Aorta (tissue), 4 donors: ENCODE results near the gene LSM12. TPM values are rescaled to one million over a fixed set of nuclear protein-coding genes. Genes with fewer than 3 reads are reported as not detected.

Source experiments
- polyA plus RNA-seq, 2 donors: library from polyadenylated mRNA; stranded (reverse); fragments of 200-250 nt; gene quantifications; one replicate each; pipeline ENCODE4 v1.2.3, GENCODE V29; 2013
- total RNA-seq, 2 donors: library from RNA; stranded (reverse); fragmentation: NEBNext Ultra II Directional; extraction: Animal tissue kit (Norgen Biotek cat#: 25700); gene quantifications; one replicate each; pipeline ENCODE4 v1.2.1, GENCODE V29; 2021
- donor health status: healthy with polysubstance abuse.
- donor health status: Bipolar disorder and iron deficiency.
- donor health status: DM: no; HTN: no; CAD: no.
- donor health status: DM: yes; HTN: yes; CAD: no.

LSM12 gene
- total and polyA plus RNA-seq, 4 donors, result 19.0 to 43.4 (median 28.3) TPM

Other genes starting within 250 kb of the LSM12 start
- 10 to 100 TPM; 14.6 to 15.7 TPM for gene MPP3, start 233.5 kb downstream of the LSM12 start, total RNA-seq
- gene MPP3, start 233.5 kb downstream of the LSM12 start, polyA plus RNA-seq, result 10 to 100 TPM in 1 of 2 donors, 1 to 10 TPM in 1; 3.1 to 25.2 TPM
- 1 to 10 TPM; 3.9 to 9.4 TPM for gene CD300LG, start 219.5 kb downstream of the LSM12 start, total RNA-seq
- gene CD300LG, start 219.5 kb downstream of the LSM12 start, polyA plus RNA-seq, result under 1 TPM; 0.05 to 0.13 TPM
- 10 to 100 TPM; 11.5 to 14.2 TPM for gene MPP2, start 159.1 kb downstream of the LSM12 start, total RNA-seq
- gene MPP2, start 159.1 kb downstream of the LSM12 start, polyA plus RNA-seq, result 1 to 10 TPM; 1.4 to 5.5 TPM
- not detected for gene PPY, start 124.2 kb downstream of the LSM12 start, total RNA-seq
- gene PPY, start 124.2 kb downstream of the LSM12 start, polyA plus RNA-seq, result not detected
- gene PYY, start 112.7 kb downstream of the LSM12 start, total RNA-seq, result not detected
- gene PYY, start 112.7 kb downstream of the LSM12 start, polyA plus RNA-seq, result 1 to 10 TPM in 1 of 2 donors, under 1 TPM in 1; 0.20 to 1.1 TPM
- 1 to 10 TPM in 1 of 2 donors, under 1 TPM in 1; 0.94 to 1.3 TPM for gene NAGS, start 62.0 kb downstream of the LSM12 start, total RNA-seq
- gene NAGS, start 62.0 kb downstream of the LSM12 start, polyA plus RNA-seq, result 1 to 10 TPM in 1 of 2 donors, under 1 TPM in 1; 0.33 to 6.0 TPM
- gene TMEM101, start 51.7 kb downstream of the LSM12 start, total RNA-seq, result 10 to 100 TPM; 15.2 to 16.7 TPM
- gene TMEM101, start 51.7 kb downstream of the LSM12 start, polyA plus RNA-seq, result 10 to 100 TPM; 21.5 to 25.0 TPM
- gene G6PC3, start 4.1 kb upstream of the LSM12 start, total RNA-seq, result 10 to 100 TPM; 30.3 to 32.5 TPM
- gene G6PC3, start 4.1 kb upstream of the LSM12 start, polyA plus RNA-seq, result 10 to 100 TPM; 22.7 to 40.0 TPM
- gene HDAC5, start 57.0 kb upstream of the LSM12 start, total RNA-seq, result 10 to 100 TPM; 69.7 to 82.6 TPM
- 10 to 100 TPM; 28.9 to 83.4 TPM for gene HDAC5, start 57.0 kb upstream of the LSM12 start, polyA plus RNA-seq
- 1 to 10 TPM in 1 of 2 donors, under 1 TPM in 1; 0.58 to 1.3 TPM for gene HROB, start 75.3 kb upstream of the LSM12 start, total RNA-seq
- 1 to 10 TPM in 1 of 2 donors, not detected in 1; 1.7 TPM for gene HROB, start 75.3 kb upstream of the LSM12 start, polyA plus RNA-seq
- 1 to 10 TPM; 1.4 to 2.1 TPM for gene ASB16, start 104.0 kb upstream of the LSM12 start, total RNA-seq
- gene ASB16, start 104.0 kb upstream of the LSM12 start, polyA plus RNA-seq, result 1 to 10 TPM in 1 of 2 donors, under 1 TPM in 1; 0.88 to 1.4 TPM
- 10 to 100 TPM; 25.8 to 39.7 TPM for gene TMUB2, start 120.3 kb upstream of the LSM12 start, total RNA-seq
- 10 to 100 TPM; 13.4 to 59.8 TPM for gene TMUB2, start 120.3 kb upstream of the LSM12 start, polyA plus RNA-seq
- 10 to 100 TPM; 62.9 to 67.5 TPM for gene ATXN7L3, start 133.2 kb upstream of the LSM12 start, total RNA-seq
- 10 to 100 TPM; 18.7 to 35.7 TPM for gene ATXN7L3, start 133.2 kb upstream of the LSM12 start, polyA plus RNA-seq
- gene UBTF, start 153.0 kb upstream of the LSM12 start, total RNA-seq, result 10 to 100 TPM; 39.1 to 75.4 TPM
- 10 to 100 TPM; 26.5 to 45.9 TPM for gene UBTF, start 153.0 kb upstream of the LSM12 start, polyA plus RNA-seq
- gene SLC4A1, start 201.5 kb upstream of the LSM12 start, total RNA-seq, result 10 to 100 TPM in 1 of 2 donors, 1 to 10 TPM in 1; 1.5 to 10.2 TPM
- under 1 TPM; 0.08 to 0.25 TPM for gene SLC4A1, start 201.5 kb upstream of the LSM12 start, polyA plus RNA-seq
- gene RUNDC3A, start 241.9 kb upstream of the LSM12 start, total RNA-seq, result under 1 TPM in 1 of 2 donors, not detected in 1; 0.75 TPM
- gene RUNDC3A, start 241.9 kb upstream of the LSM12 start, polyA plus RNA-seq, result under 1 TPM; 0.26 to 0.50 TPM